Activated T-cell treated with anti-CD3 and anti-CD28 coated beads, Interleukin-2, amount 50 U/mL, for 72 hours (primary cell): ENCODE results near the gene TBCD. TPM values are rescaled to one million over a fixed set of nuclear protein-coding genes. Genes with fewer than 3 reads are reported as not detected.

Source experiments
- ATAC-seq, 2 donors: fragments of 150-1000 bp; cut with Tn5 transposase; replicated peaks in 1 of 2; 2 replicates each; pipeline ENCODE4 v1.10.0; 2021; ENCODE audit warnings: moderate library complexity in 2 of 2, mild to moderate bottlenecking in 1 of 2
- DNase-seq, 2 donors: peaks; one replicate each; pipeline ENCODE4 v3.0.0; 2021 to 2022; ENCODE audit warnings: mixed read lengths in 1 of 2
- H3K27ac Mint-ChIP-seq: one replicate; pipeline ENCODE4 v1.8.0; 2022; ENCODE audit warnings: mild to moderate bottlenecking, moderate library complexity, mixed read lengths
- H3K27me3 Mint-ChIP-seq: one replicate; pipeline ENCODE4 v1.8.0; 2022; ENCODE audit warnings: low read depth, mixed read lengths
- H3K36me3 Mint-ChIP-seq, 2 donors: one replicate each; pipeline ENCODE4 v1.8.0; 2022; ENCODE audit warnings: mixed read lengths in 2 of 2, mild to moderate bottlenecking in 1 of 2; ENCODE audit not compliant: insufficient read depth in 2 of 2
- H3K4me1 Mint-ChIP-seq: one replicate; pipeline ENCODE4 v1.8.0; 2022; ENCODE audit warnings: low read depth, mixed read lengths
- H3K4me3 Mint-ChIP-seq, 2 donors: one replicate each; pipeline ENCODE4 v1.8.0; 2022; ENCODE audit warnings: mild to moderate bottlenecking in 2 of 2, mixed read lengths in 2 of 2, moderate library complexity in 2 of 2
- H3K9me3 Mint-ChIP-seq, 2 donors: one replicate each; pipeline ENCODE4 v1.8.0; 2022; ENCODE audit warnings: mixed read lengths in 2 of 2
- total RNA-seq, 2 donors: library from RNA; stranded (reverse); gene quantifications; one replicate each; pipeline ENCODE4 v1.2.3, GENCODE V29; 2022

TBCD gene
- total RNA-seq, 2 donors from 2014 or later = 112 to 134 TPM

- Mint-ChIP-seq H3K27ac (no peak overlapping the region), H3K36me3 (peaks cover 6 to 23% of the 10 kb centered on the region in 2 donors), H3K27me3 (no peaks in the 10 kb centered on the region), H3K4me3 (no peak overlapping the region), H3K9me3 (no peaks in the 10 kb centered on the region), H3K4me1 (no peaks in the 10 kb centered on the region)
- DNase-seq = no peak
- no peak for ATAC-seq
Measured at GRCh38 chr17:82932518-82933310, 180.8 kb downstream of the TBCD start.

GRCh38 chr17:82933911-82934310 is 182.0 kb downstream of the TBCD start:
- DNase-seq = no peak
- Mint-ChIP-seq H3K4me3 (no peak overlapping the region), H3K4me1 (no peaks in the 10 kb centered on the region), H3K27ac (no peak overlapping the region), H3K27me3 (no peaks in the 10 kb centered on the region), H3K36me3 (peaks cover 2 to 20% of the 10 kb centered on the region in 2 donors), H3K9me3 (no peaks in the 10 kb centered on the region)
- ATAC-seq = no peak

- ATAC-seq (no peak), DNase-seq (no peak)
- H3K36me3 Mint-ChIP-seq = peaks cover 2 to 17% of the 10 kb centered on the region in 2 donors
Measured at GRCh38 chr17:82935966-82936767, 184.3 kb downstream of the TBCD start.

GRCh38 chr17:82936768-82937171 is 184.9 kb downstream of the TBCD start:
- ATAC-seq (no peak), DNase-seq (no peak)
- Mint-ChIP-seq H3K9me3 (no peaks in the 10 kb centered on the region), H3K36me3 (peaks cover 2 to 14% of the 10 kb centered on the region in 2 donors), H3K27ac (no peak overlapping the region), H3K4me1 (no peaks in the 10 kb centered on the region), H3K4me3 (no peak overlapping the region), H3K27me3 (no peaks in the 10 kb centered on the region)

More at GRCh38 chr17:82935966-82936767, 184.3 kb downstream of the TBCD start:
- Mint-ChIP-seq H3K4me1 (no peaks in the 10 kb centered on the region), H3K27ac (no peak overlapping the region), H3K4me3 (no peak overlapping the region), H3K9me3 (no peaks in the 10 kb centered on the region), H3K27me3 (no peaks in the 10 kb centered on the region)

GRCh38 chr17:82937411-82938371 is 185.8 kb downstream of the TBCD start:
- DNase-seq = no peak
- peak in 1 of 2 donors; percentile 16 for ATAC-seq
- H3K4me1 Mint-ChIP-seq = no peaks in the 10 kb centered on the region
- no peaks in the 10 kb centered on the region for H3K9me3 Mint-ChIP-seq
- no peak overlapping the region for H3K4me3 Mint-ChIP-seq
- peaks cover 5 to 15% of the 10 kb centered on the region in 2 donors for H3K36me3 Mint-ChIP-seq
- H3K27ac Mint-ChIP-seq = no peak overlapping the region
- no peaks in the 10 kb centered on the region for H3K27me3 Mint-ChIP-seq

GRCh38 chr17:82938486-82938872 is 186.6 kb downstream of the TBCD start:
- H3K4me3 Mint-ChIP-seq = no peak overlapping the region
- H3K4me1 Mint-ChIP-seq = no peaks in the 10 kb centered on the region
- H3K9me3 Mint-ChIP-seq = no peaks in the 10 kb centered on the region
- DNase-seq (no peak), ATAC-seq (no peak)
- H3K27ac Mint-ChIP-seq = no peak overlapping the region
- no peaks in the 10 kb centered on the region for H3K27me3 Mint-ChIP-seq
- peaks cover 13 to 23% of the 10 kb centered on the region in 2 donors for H3K36me3 Mint-ChIP-seq

- Mint-ChIP-seq H3K9me3 (peaks cover 0 to 1% of the 10 kb centered on the region in 2 donors), H3K27ac (no peak overlapping the region), H3K27me3 (no peaks in the 10 kb centered on the region), H3K4me3 (no peak overlapping the region), H3K36me3 (peaks cover 15 to 29% of the 10 kb centered on the region in 2 donors), H3K4me1 (no peaks in the 10 kb centered on the region)
- DNase-seq = no peak
- ATAC-seq = no peak
Measured at GRCh38 chr17:82938873-82939620, 187.2 kb downstream of the TBCD start.

GRCh38 chr17:82939621-82940135 is 187.8 kb downstream of the TBCD start:
- ATAC-seq (no peak), DNase-seq (no peak)
- Mint-ChIP-seq H3K27me3 (no peaks in the 10 kb centered on the region), H3K9me3 (peaks cover 1 to 4% of the 10 kb centered on the region in 2 donors), H3K4me3 (no peak overlapping the region), H3K27ac (no peak overlapping the region), H3K36me3 (peaks cover 21 to 35% of the 10 kb centered on the region in 2 donors), H3K4me1 (no peaks in the 10 kb centered on the region)

- no peaks in the 10 kb centered on the region for H3K27me3 Mint-ChIP-seq
- no peak for DNase-seq
- peaks cover 7 to 10% of the 10 kb centered on the region in 2 donors for H3K9me3 Mint-ChIP-seq
- ATAC-seq = no peak
- no peak overlapping the region for H3K4me3 Mint-ChIP-seq
- peaks cover 27 to 42% of the 10 kb centered on the region in 2 donors for H3K36me3 Mint-ChIP-seq
- H3K4me1 Mint-ChIP-seq = no peaks in the 10 kb centered on the region
- no peak overlapping the region for H3K27ac Mint-ChIP-seq
Measured at GRCh38 chr17:82940226-82941020, 188.6 kb downstream of the TBCD start.

GRCh38 chr17:82941021-82942001 is 189.4 kb downstream of the TBCD start:
- DNase-seq (no peak), ATAC-seq (no peak)
- H3K9me3 Mint-ChIP-seq = peaks cover 9 to 16% of the 10 kb centered on the region in 2 donors
- H3K27me3 Mint-ChIP-seq = no peaks in the 10 kb centered on the region
- peaks cover 30 to 44% of the 10 kb centered on the region in 2 donors for H3K36me3 Mint-ChIP-seq
- no peaks in the 10 kb centered on the region for H3K4me1 Mint-ChIP-seq
- no peak overlapping the region for H3K27ac Mint-ChIP-seq
- no peak overlapping the region for H3K4me3 Mint-ChIP-seq
